Spinal cord (tissue), 10 donors: ENCODE measurements around the gene NR2E1. TPM values are rescaled to one million over a fixed set of nuclear protein-coding genes. Genes with fewer than 3 reads are reported as not detected.

ENCODE experiments used
- DNase-seq, 6 donors: peaks; one replicate each; pipeline versions ENCODE4 v3.0.0 to v3.0.0-alpha.2; 2013 to 2015; ENCODE audit warnings: low spot score in 6 of 6, low read depth in 4 of 6
- H3K27ac ChIP-seq: one replicate; pipeline ENCODE4 v1.5.1; 2013; ENCODE audit warnings: low read depth, low read length, control low read depth
- H3K27me3 ChIP-seq: one replicate; pipeline ENCODE4 v1.6.1; 2013; ENCODE audit warnings: low read length; ENCODE audit not compliant: control insufficient read depth, insufficient read depth
- H3K36me3 ChIP-seq: one replicate; pipeline ENCODE4 v1.6.1; 2013; ENCODE audit warnings: low read length; ENCODE audit not compliant: control insufficient read depth, insufficient read depth
- H3K4me1 ChIP-seq: one replicate; pipeline ENCODE4 v1.6.1; 2013; ENCODE audit warnings: low read length; ENCODE audit not compliant: control insufficient read depth, insufficient read depth
- H3K4me3 ChIP-seq: one replicate; pipeline ENCODE4 v1.5.1; 2013; ENCODE audit warnings: low read depth, low read length, control low read depth
- H3K9me3 ChIP-seq: one replicate; pipeline ENCODE4 v1.6.1; 2013; ENCODE audit warnings: low read length; ENCODE audit not compliant: control insufficient read depth, insufficient read depth
- WGBS: methylation state at CpG from one replicate; pipeline ENCODE4 v1.1.5; 2013; ENCODE audit warnings: missing lambda C conversion rate; ENCODE audit not compliant: insufficient coverage; 5-methylcytosine and 5-hydroxymethylcytosine counted together
- polyA plus RNA-seq, 2 donors: library from polyadenylated mRNA; unstranded; fragments of 120-200 nt; gene quantifications; one replicate each; pipeline ENCODE4 v1.2.1, GENCODE V29; 2013; ENCODE audit not compliant: insufficient read length in 2 of 2
- total RNA-seq, 2 donors: library from RNA; depleted of rRNA in 1 of 2; stranded (reverse); fragments of 120-200 nt in 1 of 2; fragments of >200 nt in 1 of 2; gene quantifications; one replicate each; pipeline versions ENCODE4 v1.2.3 to v1.2.4, GENCODE V29; 2013 to 2014
- donor health status: healthy.

The NR2E1 gene
- total and polyA plus RNA-seq, 4 donors = 0.06 to 0.83 TPM; not detected in 2

DNA sequence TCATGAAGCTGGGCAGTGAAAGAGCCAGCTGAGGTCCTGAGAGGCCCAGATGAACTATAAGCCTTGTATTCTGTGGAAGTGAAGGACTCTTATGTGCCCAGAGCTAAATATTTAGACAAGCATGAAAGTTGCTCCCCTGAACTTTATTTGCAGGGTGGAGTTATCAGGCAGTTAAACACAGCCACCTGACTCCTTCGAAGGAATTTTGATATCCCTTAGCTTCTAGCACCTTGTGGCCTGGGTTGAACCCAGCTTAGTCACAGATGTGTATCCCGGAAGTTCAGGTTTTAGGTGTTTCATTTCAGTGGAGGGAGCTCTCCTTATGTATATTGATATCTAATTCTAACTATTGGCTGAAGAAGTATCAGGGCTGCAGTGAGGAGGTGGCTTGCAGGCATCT is 20.4 kb downstream of the NR2E1 start:
- WGBS = 100% methylated on average over 1 of the region's 2 CpGs
- no peaks in the 10 kb centered on the region for H3K36me3 ChIP-seq
- peaks cover 5% of the 10 kb centered on the region for H3K27me3 ChIP-seq
- H3K9me3 ChIP-seq = no peaks in the 10 kb centered on the region
- no peaks in the 10 kb centered on the region for H3K4me1 ChIP-seq
- no peak for DNase-seq
- H3K4me3 ChIP-seq = no peak overlapping the region
- H3K27ac ChIP-seq = no peak overlapping the region

- no peaks in the 10 kb centered on the region for H3K4me1 ChIP-seq
- DNase-seq = no peak
- no peak overlapping the region for H3K4me3 ChIP-seq
- H3K36me3 ChIP-seq = no peaks in the 10 kb centered on the region
- H3K27me3 ChIP-seq = peaks cover 2% of the 10 kb centered on the region
- 92% methylated on average over 4 of the region's 9 CpGs for WGBS
- H3K9me3 ChIP-seq = no peaks in the 10 kb centered on the region
- H3K27ac ChIP-seq = no peak overlapping the region
Measured at GRCh38 chr6:108187519-108187918, 21.7 kb downstream of the NR2E1 start.

- WGBS = 92% methylated on average over 1 of the region's 1 CpG
- H3K27me3 ChIP-seq = no peaks in the 10 kb centered on the region
Measured at GRCh38 chr6:108193131-108193530, 27.3 kb downstream of the NR2E1 start.

DNA sequence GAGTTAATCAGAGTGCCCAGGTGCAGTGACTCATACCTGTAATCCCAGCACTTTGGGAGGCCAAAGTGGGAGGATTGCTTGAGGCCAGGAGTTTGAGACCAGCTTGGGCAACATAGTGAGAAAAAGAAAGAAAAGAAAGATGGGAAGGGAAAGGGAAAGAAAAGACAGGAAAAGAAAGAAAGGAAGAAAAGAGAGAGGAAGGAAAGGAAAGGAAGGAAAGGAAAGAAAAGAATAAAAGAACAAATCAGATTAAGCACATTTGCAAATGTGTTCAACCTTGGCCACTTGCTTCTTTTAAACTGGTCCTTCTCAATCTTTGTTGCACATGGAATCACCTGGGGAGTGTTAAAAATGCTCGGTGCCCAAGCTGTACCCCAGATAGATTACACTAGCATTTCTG is 28.0 kb downstream of the NR2E1 start:
- no peaks in the 10 kb centered on the region for H3K27me3 ChIP-seq
- no peaks in the 10 kb centered on the region for H3K9me3 ChIP-seq
- DNase-seq = no peak
- no peak overlapping the region for H3K27ac ChIP-seq
- H3K36me3 ChIP-seq = no peaks in the 10 kb centered on the region
- H3K4me1 ChIP-seq = no peaks in the 10 kb centered on the region
- no CpG with 5 or more reads among the region's 1 CpG for WGBS
- H3K4me3 ChIP-seq = no peak overlapping the region

More at GRCh38 chr6:108193131-108193530, 27.3 kb downstream of the NR2E1 start:
- Histone ChIP-seq H3K27ac (no peak overlapping the region), H3K4me3 (no peak overlapping the region), H3K4me1 (no peaks in the 10 kb centered on the region), H3K36me3 (no peaks in the 10 kb centered on the region), H3K9me3 (no peaks in the 10 kb centered on the region)
- DNase-seq = no peak

GRCh38 chr6:108194503-108194902 is 28.7 kb downstream of the NR2E1 start:
- Histone ChIP-seq H3K36me3 (no peaks in the 10 kb centered on the region), H3K4me3 (no peak overlapping the region), H3K9me3 (no peaks in the 10 kb centered on the region), H3K27ac (no peak overlapping the region), H3K27me3 (no peaks in the 10 kb centered on the region), H3K4me1 (no peaks in the 10 kb centered on the region)
- DNase-seq = no peak
- 82% methylated on average over 6 of the region's 8 CpGs for WGBS

DNA sequence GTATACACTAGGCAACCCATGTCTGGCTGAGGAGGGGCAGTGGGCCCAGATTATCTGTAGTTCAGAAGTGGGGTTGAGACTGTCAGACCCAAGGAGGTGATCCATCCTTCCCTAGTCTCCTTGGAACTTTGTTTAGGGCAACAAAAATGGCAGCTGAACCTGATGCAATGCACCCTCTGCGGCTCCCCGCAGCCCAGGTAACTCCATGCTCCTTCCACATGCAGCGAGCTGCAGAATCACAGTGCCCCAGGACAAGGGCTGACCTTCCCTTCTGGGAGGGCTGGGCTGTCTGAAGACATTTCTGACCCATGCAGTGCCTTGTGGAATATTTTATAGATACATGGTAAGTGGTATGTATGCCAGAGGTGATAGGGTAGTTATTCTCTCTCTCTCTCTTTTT is 29.4 kb downstream of the NR2E1 start:
- Histone ChIP-seq H3K27ac (no peak overlapping the region), H3K4me1 (no peaks in the 10 kb centered on the region), H3K36me3 (no peaks in the 10 kb centered on the region), H3K4me3 (no peak overlapping the region), H3K27me3 (no peaks in the 10 kb centered on the region), H3K9me3 (no peaks in the 10 kb centered on the region)
- 83% methylated on average over 1 of the region's 3 CpGs for WGBS
- DNase-seq = no peak

DNA sequence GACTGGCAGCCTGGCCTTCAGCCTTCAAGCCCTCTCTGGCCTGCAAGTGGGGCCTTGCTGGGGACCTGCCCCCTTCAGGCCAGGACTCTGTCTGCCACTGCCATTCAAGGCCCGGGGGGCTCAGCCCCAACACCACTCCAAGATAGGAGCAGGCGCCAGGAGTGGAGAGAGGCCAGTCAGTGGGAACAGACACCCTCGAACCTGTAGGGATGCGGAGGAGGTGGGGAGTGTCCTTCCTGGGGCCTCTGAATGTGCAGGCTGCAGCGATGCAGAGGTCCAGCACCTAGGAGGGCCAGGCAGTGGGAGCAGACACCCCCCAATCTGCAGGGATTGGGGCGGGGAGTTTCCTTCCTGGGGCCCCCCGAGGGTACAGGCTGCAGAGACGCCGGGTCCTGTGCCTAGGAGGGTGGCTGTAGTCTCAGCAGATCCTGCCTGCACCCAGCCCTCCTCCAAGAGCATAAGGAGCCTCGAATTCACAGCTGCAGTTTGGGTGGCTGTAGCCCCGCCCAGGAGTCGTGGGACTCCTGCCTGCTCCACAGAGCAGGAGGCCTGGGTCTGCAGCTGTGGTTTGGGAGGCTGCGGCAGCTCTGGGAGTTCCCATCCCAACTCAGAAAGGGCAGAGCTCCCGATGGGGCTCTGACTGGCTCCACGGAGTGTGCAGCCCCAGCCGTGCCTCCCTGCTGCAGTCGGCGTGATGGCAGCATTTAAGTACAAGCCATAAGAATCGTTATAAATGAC is 33.1 kb downstream of the NR2E1 start:
- WGBS = 84% methylated on average over 9 of the region's 19 CpGs
- no peak overlapping the region for H3K27ac ChIP-seq
- H3K27me3 ChIP-seq = no peaks in the 10 kb centered on the region
- no peak for DNase-seq
- H3K4me1 ChIP-seq = peaks cover 3% of the 10 kb centered on the region
- H3K9me3 ChIP-seq = no peaks in the 10 kb centered on the region
- H3K4me3 ChIP-seq = no peak overlapping the region
- H3K36me3 ChIP-seq = peaks cover 4% of the 10 kb centered on the region

DNA sequence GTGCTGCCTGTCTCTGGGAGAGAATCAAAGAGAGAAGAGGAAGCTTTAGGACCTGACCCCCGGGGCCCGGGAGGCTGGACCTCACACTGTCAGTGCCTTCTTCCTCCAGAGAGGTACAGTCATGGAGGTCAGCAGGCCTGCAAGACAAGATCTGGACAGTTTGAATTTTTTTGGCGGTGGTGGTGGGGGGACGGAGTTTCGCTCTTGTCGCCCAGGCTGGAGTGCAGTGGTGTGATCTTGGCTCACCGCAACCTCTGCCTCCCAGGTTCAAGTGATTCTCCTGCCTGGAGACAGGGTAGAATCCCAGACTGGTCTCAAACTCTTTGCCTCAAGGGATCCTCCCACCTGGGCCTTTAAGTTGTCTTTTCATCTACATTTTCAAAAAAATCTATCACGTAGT is 34.4 kb downstream of the NR2E1 start:
- Histone ChIP-seq H3K4me3 (no peak overlapping the region), H3K27me3 (no peaks in the 10 kb centered on the region), H3K4me1 (peaks cover 3% of the 10 kb centered on the region), H3K27ac (no peak overlapping the region), H3K36me3 (peaks cover 4% of the 10 kb centered on the region), H3K9me3 (no peaks in the 10 kb centered on the region)
- WGBS = 97% methylated on average over 7 of the region's 8 CpGs
- DNase-seq = no peak

DNA sequence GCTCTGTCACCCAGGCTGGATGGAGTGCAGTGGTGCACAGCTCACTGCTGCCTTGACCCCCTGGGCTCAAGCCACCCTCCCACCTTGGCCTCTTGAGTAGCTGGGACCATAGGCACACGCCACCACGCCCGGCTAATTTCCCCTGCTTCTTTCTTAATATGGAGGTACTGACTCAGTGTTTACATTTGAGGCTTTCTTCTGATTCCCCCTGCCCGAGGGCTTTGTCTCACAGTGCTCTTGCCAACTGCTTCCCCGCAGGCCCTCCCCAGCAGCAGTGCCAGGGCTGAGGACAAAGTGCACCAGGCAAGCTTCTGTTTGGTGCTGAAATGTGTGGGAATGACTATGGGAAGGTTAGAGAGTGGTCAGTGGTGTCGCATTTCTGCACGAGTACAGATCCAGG is 34.8 kb downstream of the NR2E1 start:
- Histone ChIP-seq H3K4me1 (peaks cover 3% of the 10 kb centered on the region), H3K27me3 (no peaks in the 10 kb centered on the region), H3K36me3 (peaks cover 4% of the 10 kb centered on the region), H3K9me3 (no peaks in the 10 kb centered on the region), H3K4me3 (no peak overlapping the region), H3K27ac (no peak overlapping the region)
- 100% methylated on average over 1 of the region's 7 CpGs for WGBS
- no peak for DNase-seq
